Heart right ventricle (tissue), 16 donors: ENCODE measurements around the gene CDSN. TPM values are rescaled to one million over a fixed set of nuclear protein-coding genes. Genes with fewer than 3 reads are reported as not detected.
A peak's percentile ranks its signal among the peaks of the same experiment; 100 is the strongest.

ENCODE experiments used
- ATAC-seq, 8 donors: fragments of 200-7000 bp; cut with Tn5 transposase; one replicate each; pipeline ENCODE4 v1.9.1; 2020; ENCODE audit warnings: mild to moderate bottlenecking in 8 of 8, moderate library complexity in 8 of 8, moderate number of reproducible peaks in 1 of 8
- DNase-seq, 2 donors: peaks; one replicate each; pipeline ENCODE4 v3.0.0-alpha.2; 2020
- H3K27ac ChIP-seq, 10 donors: fragments of 200-600 bp; sonication (generic) in 2 of 10; one replicate each; pipeline versions ENCODE4 v1.5.0 to v1.8.0; 2020 to 2022; ENCODE audit warnings: mild to moderate bottlenecking in 3 of 10
- H3K27me3 ChIP-seq, 7 donors: fragments of 200-600 bp; one replicate each; pipeline ENCODE4 v1.8.0; 2021 to 2022; ENCODE audit warnings: mild to moderate bottlenecking in 2 of 7
- H3K36me3 ChIP-seq, 9 donors: fragments of 200-600 bp; sonication (generic) in 1 of 9; one replicate each; pipeline versions ENCODE4 v1.5.0 to v1.8.0; 2020 to 2022; ENCODE audit warnings: mild to moderate bottlenecking in 2 of 9
- H3K4me1 ChIP-seq, 9 donors: fragments of 200-600 bp; sonication (generic) in 1 of 9; one replicate each; pipeline versions ENCODE4 v1.5.0 to v1.8.0; 2020 to 2022; ENCODE audit warnings: mild to moderate bottlenecking in 4 of 9
- H3K4me3 ChIP-seq, 10 donors: fragments of 200-600 bp; sonication (generic) in 2 of 10; one replicate each; pipeline versions ENCODE4 v1.5.0 to v1.8.0; 2020 to 2022; ENCODE audit warnings: mild to moderate bottlenecking in 7 of 10, moderate library complexity in 2 of 10
- H3K9me3 ChIP-seq, 11 donors: fragments of 200-600 bp in 10 of 11; sonication (generic) in 2 of 11; one replicate each; pipeline versions ENCODE4 v1.5.0 to v1.8.0; 2013 to 2022; ENCODE audit warnings: mild to moderate bottlenecking in 2 of 11, control low read depth in 1 of 11, moderate library complexity in 1 of 11
- WGBS, 2 donors: extraction: QIAGEN DNeasy Blood & Tissue Kit; methylation state at CpG; one replicate each; pipeline ENCODE4 v1.1.7; 2013; ENCODE audit warnings: inconsistent platforms in 1 of 2; 5-methylcytosine and 5-hydroxymethylcytosine counted together
- intact Hi-C, 10 donors: fragments of 100-400 bp; cut with DNase I; formaldehyde crosslinking; loops; one replicate each; pipeline versions ENCODE4 v1.11.1 to v1.14.2; 2022
- polyA plus RNA-seq, 2 donors: library from polyadenylated mRNA; stranded (reverse); fragments of 200-250 nt; gene quantifications; one replicate each; pipeline ENCODE4 v1.2.3, GENCODE V29; 2013
- total RNA-seq, 10 donors: library from RNA; stranded (reverse); fragmentation: NEBNext Ultra II Directional in 3 of 10; extraction: Animal tissue kit (Norgen Biotek cat#: 25700) in 3 of 10; gene quantifications; one replicate each; pipeline versions ENCODE4 v1.2.1 to v1.2.4, GENCODE V29; 2021 to 2023
- TF ChIP-seq, protein P1 (sequence below), 9 donors: fragments of 200-600 bp; sonication (generic) in 2 of 9; IDR thresholded peaks; one replicate each; pipeline versions ENCODE4 v1.5.0 to v1.8.0; 2021 to 2022; ENCODE audit warnings: antibody characterized with exemption in 9 of 9, mild to moderate bottlenecking in 5 of 9, moderate library complexity in 1 of 9
- donor health status: Arrhythmogenic right ventricular cardiomyopathy.
- donor health status: ischemic (EF 13 %, LVEDD 7.1; RV severe dilation, severe dysfunction).
- donor health status: healthy with polysubstance abuse.
- donor health status: DM: no; HTN: yes; CAD: no.
- donor health status: DM: no; HTN: no; CAD: no.
- donor health status: ischemic (EF 25% LVEDD 6.9; RV normal size, moderate dysfunction).
- donor health status: ischemic (EF 25% LVEDD 5.7; RV mildly dilated, moderate dysfunction).
- donor health status: healthy.
- donor health status: DM: yes; HTN: yes; CAD: no.
- donor health status: Ischemic cardiomyopathy.
- donor health status: ischemic (EF 35%, LVEDD 5.7; RV mildly dilated, moderate dysfunction).
- donor health status: nonischemic (EF 11% LVEDD 7.7; RV severe dilation, severe dysfunction).
- donor health status: DM: yes; HTN: yes; CAD: no.
- donor health status: PGD.
- donor health status: ischemic (EF 29% LVEDD 5.4; RV normal size, mild dysfunction).
- donor health status: nonischemic (EF 23%, LVEDD 6.1; RV moderate dilation, normal function).

CDSN gene
- total and polyA plus RNA-seq, 12 donors, result 0.01 to 0.15 (median 0.11) TPM; not detected in 9

- intact Hi-C loops, result loop anchor here in 6 of 10 donors (2.0 to 10.0 kb wide), 6 partner anchors 170 to 532 kb away; partner anchors contain the start of genes FLOT1 (in 1 of the 6), GNL1 (in 1 of the 6), IER3 (in 1 of the 6) and PRR3 (in 1 of the 6)
- no peaks in the 10 kb centered on the region for H3K27me3 ChIP-seq
- peak in 1 of 8 donors; percentile 10 for ATAC-seq
- H3K27ac ChIP-seq, result peak overlapping the region in 1 of 10 donors; percentile 2
- H3K4me3 ChIP-seq, result no peak overlapping the region
- TF ChIP-seq, protein P1, sequence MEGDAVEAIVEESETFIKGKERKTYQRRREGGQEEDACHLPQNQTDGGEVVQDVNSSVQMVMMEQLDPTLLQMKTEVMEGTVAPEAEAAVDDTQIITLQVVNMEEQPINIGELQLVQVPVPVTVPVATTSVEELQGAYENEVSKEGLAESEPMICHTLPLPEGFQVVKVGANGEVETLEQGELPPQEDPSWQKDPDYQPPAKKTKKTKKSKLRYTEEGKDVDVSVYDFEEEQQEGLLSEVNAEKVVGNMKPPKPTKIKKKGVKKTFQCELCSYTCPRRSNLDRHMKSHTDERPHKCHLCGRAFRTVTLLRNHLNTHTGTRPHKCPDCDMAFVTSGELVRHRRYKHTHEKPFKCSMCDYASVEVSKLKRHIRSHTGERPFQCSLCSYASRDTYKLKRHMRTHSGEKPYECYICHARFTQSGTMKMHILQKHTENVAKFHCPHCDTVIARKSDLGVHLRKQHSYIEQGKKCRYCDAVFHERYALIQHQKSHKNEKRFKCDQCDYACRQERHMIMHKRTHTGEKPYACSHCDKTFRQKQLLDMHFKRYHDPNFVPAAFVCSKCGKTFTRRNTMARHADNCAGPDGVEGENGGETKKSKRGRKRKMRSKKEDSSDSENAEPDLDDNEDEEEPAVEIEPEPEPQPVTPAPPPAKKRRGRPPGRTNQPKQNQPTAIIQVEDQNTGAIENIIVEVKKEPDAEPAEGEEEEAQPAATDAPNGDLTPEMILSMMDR (IDR thresholded peaks at IDR 0.05), result no peak
- H3K36me3 ChIP-seq, result no peaks in the 10 kb centered on the region
- WGBS, 2 donors, result 31 to 37% methylated on average over 7 of the region's 7 CpGs
- no peak for DNase-seq
- no peaks in the 10 kb centered on the region for H3K9me3 ChIP-seq
- peaks cover 0 to 19% (median 8%) of the 10 kb centered on the region in 9 donors for H3K4me1 ChIP-seq
Measured at GRCh38 chr6:31086788-31087440, 33.3 kb downstream of the CDSN start.

DNA sequence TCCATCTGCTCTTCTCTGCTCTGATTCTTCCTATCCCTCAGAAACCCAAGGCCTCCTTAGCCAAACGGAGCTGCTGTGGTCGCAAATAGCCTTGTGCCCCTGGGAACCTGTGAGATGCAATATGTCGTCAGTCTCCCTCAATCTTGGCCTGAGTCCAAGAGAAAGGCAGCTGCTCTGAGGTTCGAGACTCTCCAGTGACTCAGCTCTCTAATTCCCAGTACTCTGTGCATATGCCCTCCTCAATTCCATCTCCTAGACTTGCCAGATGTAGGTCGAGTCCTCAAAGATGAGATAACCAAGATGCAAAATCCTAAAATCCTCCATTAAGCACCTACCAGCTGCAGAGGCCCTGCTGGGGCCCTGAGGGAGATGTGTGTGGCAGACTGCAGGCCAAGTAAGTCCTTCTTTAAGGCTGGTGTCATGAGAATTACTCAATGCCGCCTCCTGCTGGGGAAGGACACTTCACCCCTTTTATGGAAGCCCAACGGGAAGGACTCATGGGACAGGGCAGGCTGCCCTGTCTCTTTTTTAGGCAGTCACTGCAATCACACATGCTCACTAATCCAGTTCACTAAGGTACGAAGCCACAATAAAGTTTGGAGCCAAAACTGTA is 36.4 kb downstream of the CDSN start:
- WGBS, 2 donors, result 33 to 39% methylated on average over 8 of the region's 8 CpGs
- H3K4me1 ChIP-seq, result peaks cover 0 to 27% (median 12%) of the 10 kb centered on the region in 9 donors
- intact Hi-C loops, result loop anchor here in 4 of 10 donors (5.0 to 10.0 kb wide), 4 partner anchors 257 to 529 kb away; partner anchors contain the start of genes FLOT1 (in 1 of the 4), GNL1 (in 1 of the 4), IER3 (in 1 of the 4) and PRR3 (in 1 of the 4)
- peak overlapping the region in 2 of 10 donors; percentile 35 to 49 for H3K27ac ChIP-seq
- H3K4me3 ChIP-seq, result no peak overlapping the region
- DNase-seq (peak in 1 of 2 donors; percentile 53), ATAC-seq (peak in 7 of 8 donors; percentile 25 to 71 (median 53))
- no peaks in the 10 kb centered on the region for H3K36me3 ChIP-seq
- H3K27me3 ChIP-seq, result no peaks in the 10 kb centered on the region
- TF ChIP-seq, protein P1 (IDR thresholded peaks at IDR 0.05), result peak in 7 of 9 donors; percentile 31 to 53 (median 38)
- H3K9me3 ChIP-seq, result no peaks in the 10 kb centered on the region

DNA sequence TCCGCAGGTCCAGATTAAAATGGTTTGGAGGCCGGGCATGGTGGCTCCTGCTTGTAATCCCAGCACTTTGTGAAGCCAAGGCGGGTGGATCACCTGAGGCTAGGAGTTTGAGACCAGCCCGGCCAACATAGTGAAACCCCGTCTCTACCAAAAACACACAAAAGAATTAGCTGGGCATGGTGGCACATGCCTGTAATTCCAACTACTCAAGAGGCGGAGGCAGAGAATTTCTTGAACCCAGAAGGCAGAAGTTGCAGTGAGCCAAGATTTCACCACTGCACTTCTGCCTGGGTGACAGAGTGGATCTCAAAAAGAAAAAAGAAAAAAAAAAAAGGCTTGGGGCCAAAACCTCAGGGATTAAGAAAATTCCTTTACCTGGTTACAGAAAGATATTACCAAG is 38.4 kb downstream of the CDSN start:
- Histone ChIP-seq H3K4me1 (peaks cover 0 to 17% (median 5%) of the 10 kb centered on the region in 9 donors), H3K9me3 (no peaks in the 10 kb centered on the region), H3K27me3 (no peaks in the 10 kb centered on the region), H3K4me3 (no peak overlapping the region), H3K36me3 (no peaks in the 10 kb centered on the region), H3K27ac (no peak overlapping the region)
- DNase-seq (no peak), ATAC-seq (no peak)
- TF ChIP-seq, protein P1 (IDR thresholded peaks at IDR 0.05), result no peak
- WGBS, 2 donors, result 85 to 90% methylated on average over 6 of the region's 6 CpGs
- intact Hi-C loops, result loop anchor here in 4 of 10 donors (5.0 to 10.0 kb wide), 4 partner anchors 255 to 527 kb away; partner anchors contain the start of genes FLOT1 (in 1 of the 4), GNL1 (in 1 of the 4), IER3 (in 1 of the 4) and PRR3 (in 1 of the 4)

- DNase-seq, result peak; percentile 40 to 63
- Histone ChIP-seq H3K27ac (no peak overlapping the region), H3K4me3 (peak overlapping the region in 6 of 10 donors; percentile 1 to 37 (median 34)), H3K4me1 (peaks cover 0 to 12% (median 4%) of the 10 kb centered on the region in 9 donors), H3K9me3 (no peaks in the 10 kb centered on the region), H3K36me3 (no peaks in the 10 kb centered on the region), H3K27me3 (no peaks in the 10 kb centered on the region)
- peak in 7 of 8 donors; percentile 63 to 83 (median 67) for ATAC-seq
- intact Hi-C loops, result loop anchor here in 5 of 10 donors (5.0 to 10.0 kb wide), 6 partner anchors 157 to 525 kb away; partner anchors contain the start of genes FLOT1 (in 1 of the 5), GNL1 (in 1 of the 5), IER3 (in 1 of the 5) and PRR3 (in 1 of the 5)
- TF ChIP-seq, protein P1 (IDR thresholded peaks at IDR 0.05), result peak; percentile 56 to 90 (median 78)
- WGBS, 2 donors, result 20 to 23% methylated on average over 22 of the region's 22 CpGs
Measured at GRCh38 chr6:31079656-31080261, 40.5 kb downstream of the CDSN start.
